Measurements from ENCODE around the gene ANKRD18A.
A peak's percentile ranks its signal among the peaks of the same experiment; 100 is the strongest.

The ANKRD18A gene
- total RNA-seq, result 8.9 to 15.4 (median 13.5) reads per million in 3 donors

DNA sequence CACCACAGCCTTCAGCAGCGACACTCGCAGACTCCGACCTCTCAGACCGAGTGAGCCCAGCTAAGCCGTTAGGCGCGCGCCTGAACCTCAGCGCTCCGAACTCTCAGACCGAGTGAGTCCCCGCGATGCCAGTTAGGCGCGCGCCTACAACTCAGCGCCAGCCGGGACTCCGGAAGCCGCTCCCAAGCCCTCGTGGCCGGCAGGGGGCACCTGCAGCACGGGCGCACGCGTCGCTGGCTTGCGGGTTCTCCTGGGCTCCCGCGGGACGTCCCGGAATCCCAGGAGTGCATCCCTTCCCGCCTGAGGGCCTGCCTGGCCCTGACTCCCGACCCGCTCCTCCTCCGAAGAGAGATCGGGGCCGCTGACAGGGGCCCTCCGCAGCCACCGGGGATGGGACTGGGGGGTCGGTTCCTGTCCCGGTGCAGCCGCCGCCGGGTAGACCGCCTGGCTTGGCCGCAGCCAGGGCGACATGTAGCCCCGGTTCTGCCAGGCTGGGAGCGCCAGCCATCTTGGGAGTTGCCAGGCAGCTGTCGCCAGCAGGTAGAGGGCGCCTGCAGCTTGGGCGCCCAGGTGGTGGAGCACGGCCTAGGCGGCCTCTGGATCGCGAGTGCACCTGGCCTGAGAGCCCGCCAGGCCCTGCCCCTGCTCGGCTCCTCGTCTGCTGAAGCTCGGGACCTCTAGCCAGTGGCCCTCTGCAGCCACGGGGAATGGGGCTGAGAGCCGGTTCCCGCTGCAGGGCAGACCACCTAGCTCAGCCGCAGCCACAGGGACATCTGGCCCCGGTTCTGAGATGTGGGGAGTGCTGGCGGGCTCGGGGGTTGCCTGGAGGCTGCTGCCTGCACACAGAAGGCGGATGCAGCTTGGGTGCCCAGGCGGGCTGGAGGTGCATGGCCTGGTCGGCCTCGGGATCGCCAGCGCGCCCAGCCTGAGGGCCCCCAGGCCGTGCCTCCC lies at the start of gene ANKRD18A:
TSS of gene ANKRD18A (minus strand) at position 114 of the 951 bp plus-strand sequence. CDS start 311 bp downstream, outside the sequence.
- peaks cover 10% of the 10 kb centered on the region for H3K4me1 ChIP-seq (ENCODE audit: control insufficient read depth, insufficient read depth, low read length, poor library complexity, severe bottlenecking)
- no peaks in the 10 kb centered on the region for H3K36me3 ChIP-seq (ENCODE audit: control insufficient read depth, insufficient read depth, low read length)
- H3K27me3 ChIP-seq (replicated peaks; ENCODE audit: control insufficient read depth, insufficient read depth, low read length, poor library complexity, severe bottlenecking), result no peaks in the 10 kb centered on the region
- peak within 1 kb of the TSS; percentile 89 for H3K4me3 ChIP-seq (ENCODE audit: insufficient read depth, low read depth, low read length, poor library complexity, severe bottlenecking)
- DNase-seq, result peak; percentile 33 to 57 (median 36)
- H3K27ac ChIP-seq (ENCODE audit: insufficient read depth, low read length, poor library complexity, severe bottlenecking), result peak within 1 kb of the TSS; percentile 66
- H3K9me3 ChIP-seq (ENCODE audit: control insufficient read depth, low read length), result no peaks in the 10 kb centered on the region

DNA sequence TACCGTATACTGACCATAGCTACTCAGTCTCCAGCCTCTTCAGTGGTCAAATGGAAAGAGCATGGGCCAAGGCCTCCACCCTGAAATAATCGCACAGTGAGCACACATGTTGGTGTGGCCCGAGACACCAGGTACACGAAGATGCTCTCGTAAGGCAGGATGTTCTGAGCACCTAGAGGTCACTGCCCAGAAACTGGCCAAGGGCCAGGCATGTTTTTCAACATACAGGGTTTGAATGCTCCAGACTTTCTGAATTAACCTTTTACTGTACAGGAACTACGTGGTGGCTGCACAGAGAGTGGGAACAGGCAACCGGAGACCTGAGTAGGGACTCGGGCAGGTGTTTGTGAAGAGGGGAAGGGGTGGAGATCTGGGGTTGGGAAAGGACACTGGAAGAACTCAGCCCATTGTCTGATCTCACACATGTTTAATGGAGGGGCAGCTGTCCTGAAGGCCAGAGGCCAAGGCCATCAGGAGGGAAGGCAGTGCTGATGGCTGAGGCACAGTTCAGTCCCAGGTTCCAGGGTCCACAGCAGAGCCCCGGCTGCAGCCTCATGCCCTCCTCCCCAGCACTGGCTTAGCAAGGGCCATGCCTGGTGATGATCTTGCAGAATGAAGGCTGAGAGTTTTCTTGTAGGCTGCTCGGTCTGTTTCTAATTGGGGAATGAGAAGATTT lies 48.5 kb upstream of the ANKRD18A start:
- Histone ChIP-seq H3K9me3 (ENCODE audit: control insufficient read depth, low read length) (no peaks in the 10 kb centered on the region), H3K36me3 (ENCODE audit: control insufficient read depth, insufficient read depth, low read length) (no peaks in the 10 kb centered on the region), H3K4me1 (ENCODE audit: control insufficient read depth, insufficient read depth, low read length, poor library complexity, severe bottlenecking) (no peaks in the 10 kb centered on the region), H3K27me3 (replicated peaks; ENCODE audit: control insufficient read depth, insufficient read depth, low read length, poor library complexity, severe bottlenecking) (no peaks in the 10 kb centered on the region), H3K4me3 (ENCODE audit: insufficient read depth, low read depth, low read length, poor library complexity, severe bottlenecking) (no peak overlapping the region), H3K27ac (ENCODE audit: insufficient read depth, low read length, poor library complexity, severe bottlenecking) (no peak overlapping the region)
- no peak for DNase-seq

- Histone ChIP-seq H3K4me1 (ENCODE audit: control insufficient read depth, insufficient read depth, low read length, poor library complexity, severe bottlenecking) (no peaks in the 10 kb centered on the region), H3K9me3 (ENCODE audit: control insufficient read depth, low read length) (no peaks in the 10 kb centered on the region), H3K4me3 (ENCODE audit: insufficient read depth, low read depth, low read length, poor library complexity, severe bottlenecking) (no peak overlapping the region), H3K27ac (ENCODE audit: insufficient read depth, low read length, poor library complexity, severe bottlenecking) (no peak overlapping the region), H3K27me3 (replicated peaks; ENCODE audit: control insufficient read depth, insufficient read depth, low read length, poor library complexity, severe bottlenecking) (no peaks in the 10 kb centered on the region), H3K36me3 (ENCODE audit: control insufficient read depth, insufficient read depth, low read length) (no peaks in the 10 kb centered on the region)
- DNase-seq, result no peak
These were observed 42.6 kb upstream of the ANKRD18A start for GRCh38 chr9:38662763-38663593.

DNA sequence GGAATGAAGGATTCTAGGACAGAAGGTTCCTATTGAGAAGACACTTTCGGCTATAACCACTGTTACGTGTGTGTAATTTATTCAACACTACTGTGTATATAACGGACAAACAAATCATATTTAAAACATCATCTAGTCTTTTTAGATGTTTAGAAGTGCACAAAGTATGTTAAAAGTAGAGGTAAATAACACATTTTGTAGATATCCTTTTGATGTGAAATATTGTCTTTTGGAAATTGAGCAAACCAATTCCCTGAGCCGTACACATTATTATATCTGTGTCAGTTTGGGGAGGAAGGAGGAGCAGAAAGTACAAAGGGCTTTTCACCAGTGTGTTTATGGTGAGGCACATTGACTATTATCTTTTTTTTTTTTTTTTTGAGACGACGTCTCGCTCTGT lies 39.1 kb upstream of the ANKRD18A start:
- no peaks in the 10 kb centered on the region for H3K36me3 ChIP-seq (ENCODE audit: control insufficient read depth, insufficient read depth, low read length)
- no peaks in the 10 kb centered on the region for H3K27me3 ChIP-seq (replicated peaks; ENCODE audit: control insufficient read depth, insufficient read depth, low read length, poor library complexity, severe bottlenecking)
- H3K4me1 ChIP-seq (ENCODE audit: control insufficient read depth, insufficient read depth, low read length, poor library complexity, severe bottlenecking), result no peaks in the 10 kb centered on the region
- no peak overlapping the region for H3K27ac ChIP-seq (ENCODE audit: insufficient read depth, low read length, poor library complexity, severe bottlenecking)
- no peaks in the 10 kb centered on the region for H3K9me3 ChIP-seq (ENCODE audit: control insufficient read depth, low read length)
- no peak overlapping the region for H3K4me3 ChIP-seq (ENCODE audit: insufficient read depth, low read depth, low read length, poor library complexity, severe bottlenecking)
- DNase-seq, result no peak

DNA sequence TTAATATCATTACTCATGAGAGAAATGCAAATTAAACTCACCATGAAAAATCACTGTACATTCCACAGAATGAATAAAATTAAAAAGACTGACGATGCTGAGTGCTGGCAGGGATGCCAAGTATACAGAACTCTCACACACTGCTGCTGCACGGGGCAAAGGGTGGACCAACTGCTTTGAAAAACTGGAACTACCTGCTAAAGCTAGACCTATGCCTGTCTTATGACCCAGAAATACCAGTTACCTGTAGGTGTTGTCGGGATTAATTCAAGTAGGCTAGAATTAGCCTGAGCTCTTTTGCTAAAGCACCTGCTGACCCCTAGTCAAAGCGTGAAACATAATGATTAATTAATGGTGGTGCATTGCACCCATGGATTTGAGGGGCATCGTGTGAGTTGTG lies 36.5 kb upstream of the ANKRD18A start:
- no peaks in the 10 kb centered on the region for H3K27me3 ChIP-seq (replicated peaks; ENCODE audit: control insufficient read depth, insufficient read depth, low read length, poor library complexity, severe bottlenecking)
- H3K4me1 ChIP-seq (ENCODE audit: control insufficient read depth, insufficient read depth, low read length, poor library complexity, severe bottlenecking), result no peaks in the 10 kb centered on the region
- H3K27ac ChIP-seq (ENCODE audit: insufficient read depth, low read length, poor library complexity, severe bottlenecking), result no peak overlapping the region
- H3K4me3 ChIP-seq (ENCODE audit: insufficient read depth, low read depth, low read length, poor library complexity, severe bottlenecking), result no peak overlapping the region
- H3K9me3 ChIP-seq (ENCODE audit: control insufficient read depth, low read length), result no peaks in the 10 kb centered on the region
- DNase-seq, result no peak
- H3K36me3 ChIP-seq (ENCODE audit: control insufficient read depth, insufficient read depth, low read length), result no peaks in the 10 kb centered on the region

DNA sequence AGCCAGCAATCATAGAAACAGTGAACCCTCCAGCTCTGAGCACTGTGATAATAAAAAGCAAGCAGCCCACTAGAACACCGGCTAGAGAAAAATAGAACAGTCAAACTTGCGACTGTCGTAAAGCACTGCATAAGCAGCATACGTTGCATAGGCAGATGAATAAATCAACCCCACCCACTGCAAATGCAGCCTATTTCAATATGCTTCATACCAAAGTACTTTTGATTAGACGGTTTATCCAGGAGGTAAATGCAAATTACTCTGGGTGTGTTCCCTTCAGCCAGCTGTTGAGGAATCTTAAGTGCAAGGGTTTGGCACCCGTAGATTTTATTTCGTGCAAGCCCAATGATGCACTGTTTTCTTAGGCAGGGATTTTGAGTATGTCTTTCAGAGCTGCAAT lies 32.1 kb upstream of the ANKRD18A start:
- Histone ChIP-seq H3K4me1 (ENCODE audit: control insufficient read depth, insufficient read depth, low read length, poor library complexity, severe bottlenecking) (no peaks in the 10 kb centered on the region), H3K36me3 (ENCODE audit: control insufficient read depth, insufficient read depth, low read length) (no peaks in the 10 kb centered on the region), H3K27me3 (replicated peaks; ENCODE audit: control insufficient read depth, insufficient read depth, low read length, poor library complexity, severe bottlenecking) (no peaks in the 10 kb centered on the region), H3K27ac (ENCODE audit: insufficient read depth, low read length, poor library complexity, severe bottlenecking) (no peak overlapping the region), H3K4me3 (ENCODE audit: insufficient read depth, low read depth, low read length, poor library complexity, severe bottlenecking) (no peak overlapping the region), H3K9me3 (ENCODE audit: control insufficient read depth, low read length) (no peaks in the 10 kb centered on the region)
- no peak for DNase-seq

- H3K27me3 ChIP-seq (replicated peaks; ENCODE audit: control insufficient read depth, insufficient read depth, low read length, poor library complexity, severe bottlenecking), result no peaks in the 10 kb centered on the region
- H3K4me1 ChIP-seq (ENCODE audit: control insufficient read depth, insufficient read depth, low read length, poor library complexity, severe bottlenecking), result no peaks in the 10 kb centered on the region
- no peaks in the 10 kb centered on the region for H3K9me3 ChIP-seq (ENCODE audit: control insufficient read depth, low read length)
- DNase-seq, result no peak
- H3K4me3 ChIP-seq (ENCODE audit: insufficient read depth, low read depth, low read length, poor library complexity, severe bottlenecking), result no peak overlapping the region
- H3K36me3 ChIP-seq (ENCODE audit: control insufficient read depth, insufficient read depth, low read length), result no peaks in the 10 kb centered on the region
- no peak overlapping the region for H3K27ac ChIP-seq (ENCODE audit: insufficient read depth, low read length, poor library complexity, severe bottlenecking)
These were observed 31.6 kb upstream of the ANKRD18A start for GRCh38 chr9:38652044-38652443.

DNA sequence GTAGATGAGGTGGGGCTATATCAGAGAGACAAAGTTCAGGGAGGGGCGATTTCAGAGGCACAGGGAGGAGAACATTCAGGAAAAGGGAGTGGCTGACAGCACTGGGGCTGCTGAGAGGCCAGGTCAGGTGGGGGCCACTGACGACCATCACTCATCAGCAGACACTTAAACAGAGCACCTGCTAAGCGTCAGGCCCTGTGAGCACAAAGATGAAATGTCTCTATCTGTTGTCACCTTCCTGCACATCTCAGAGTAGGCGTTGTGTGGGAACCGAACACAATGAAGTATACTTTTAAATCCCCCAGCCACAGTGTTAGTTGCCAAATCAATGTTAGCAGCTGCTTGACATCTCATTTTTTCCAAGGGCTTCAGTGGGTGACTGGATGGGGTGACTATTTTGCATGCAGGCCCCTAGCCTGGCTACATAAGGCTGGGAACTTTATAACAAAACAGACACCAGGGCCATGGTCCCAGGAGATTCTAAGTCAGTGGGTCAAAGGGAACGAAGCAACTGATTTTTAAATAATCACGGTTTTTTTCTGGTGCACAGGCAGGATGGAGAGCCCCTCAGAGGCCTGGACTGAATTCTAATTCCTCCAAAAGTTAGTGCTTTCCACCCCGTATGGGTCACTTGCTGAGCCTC lies 31.1 kb upstream of the ANKRD18A start:
- Histone ChIP-seq H3K27ac (ENCODE audit: insufficient read depth, low read length, poor library complexity, severe bottlenecking) (no peak overlapping the region), H3K27me3 (replicated peaks; ENCODE audit: control insufficient read depth, insufficient read depth, low read length, poor library complexity, severe bottlenecking) (no peaks in the 10 kb centered on the region), H3K4me3 (ENCODE audit: insufficient read depth, low read depth, low read length, poor library complexity, severe bottlenecking) (no peak overlapping the region), H3K4me1 (ENCODE audit: control insufficient read depth, insufficient read depth, low read length, poor library complexity, severe bottlenecking) (no peaks in the 10 kb centered on the region), H3K36me3 (ENCODE audit: control insufficient read depth, insufficient read depth, low read length) (no peaks in the 10 kb centered on the region), H3K9me3 (ENCODE audit: control insufficient read depth, low read length) (no peaks in the 10 kb centered on the region)
- no peak for DNase-seq

- Histone ChIP-seq H3K36me3 (ENCODE audit: control insufficient read depth, insufficient read depth, low read length) (no peaks in the 10 kb centered on the region), H3K9me3 (ENCODE audit: control insufficient read depth, low read length) (no peaks in the 10 kb centered on the region), H3K27me3 (replicated peaks; ENCODE audit: control insufficient read depth, insufficient read depth, low read length, poor library complexity, severe bottlenecking) (no peaks in the 10 kb centered on the region), H3K4me3 (ENCODE audit: insufficient read depth, low read depth, low read length, poor library complexity, severe bottlenecking) (no peak overlapping the region), H3K27ac (ENCODE audit: insufficient read depth, low read length, poor library complexity, severe bottlenecking) (no peak overlapping the region), H3K4me1 (ENCODE audit: control insufficient read depth, insufficient read depth, low read length, poor library complexity, severe bottlenecking) (no peaks in the 10 kb centered on the region)
- no peak for DNase-seq
These were observed 30.2 kb upstream of the ANKRD18A start for GRCh38 chr9:38650564-38650963.
